K562 (cell line): ENCODE data around the gene PLCB4. TPM values are rescaled to one million over a fixed set of nuclear protein-coding genes. Genes with fewer than 3 reads are reported as not detected.

Source experiments
- ATAC-seq: fragments of 200-7000 bp; cut with Tn5 transposase; 3 replicates; pipeline ENCODE4 v1.9.1; 2020; ENCODE audit warnings: moderate library complexity
- BruUV-seq: library from RNA; stranded (reverse); fragments of 400-500 nt; replicated peaks from 2 replicates; lab custom pipeline; 2021; lab: Mats Ljungman, UMichigan
- CTCF ChIA-PET: fragments of 300-600 bp; formaldehyde crosslinking; extraction: SDS; loops from one replicate; lab custom pipeline; 2021; ENCODE audit warnings: low intra/inter-chr PET ratio; lab: Yijun Ruan, JAX
- POLR2A ChIA-PET: fragments of 300-600, 350-650 bp; sonication (Branson Sonifier 250); formaldehyde crosslinking; extraction: SDS; loops from one replicate; lab custom pipeline; 2021; ENCODE audit warnings: antibody characterized with exemption, inconsistent platforms; lab: Yijun Ruan, JAX
- DNase-seq, 4 experiments: peaks; one replicate each; pipeline versions ENCODE4 v3.0.0 to v3.0.0-alpha.2; 2011 to 2018; ENCODE audit warnings: low spot score in 3 of 4, mixed read lengths in 3 of 4; ENCODE audit errors: extremely low read depth in 1 of 4
- FAIRE-seq: peaks from 2 replicates; lab custom pipeline; 2011; peaks lifted over from hg19 to GRCh38; lab: Jason Lieb, UNC
- H2AFZ ChIP-seq: 2 replicates; pipeline ENCODE4 v1.6.0; 2011; ENCODE audit warnings: low read depth, low read length, control low read depth, inconsistent platforms
- H3K27ac ChIP-seq: fragments of 200-600 bp; 3 replicates; pipeline ENCODE4 v1.8.0; 2011; ENCODE audit warnings: low read depth, mild to moderate bottlenecking, control low read depth, inconsistent platforms, low read length, moderate library complexity, mixed read lengths; ENCODE audit errors: extremely low read depth
- H3K27me3 ChIP-seq, 2 experiments: fragments of 300-600 bp in 1 of 2; 2 replicates in 1 of 2; 3 replicates in 1 of 2; pipeline versions ENCODE4 v1.6.0 to v1.8.0; 2011; ENCODE audit warnings: inconsistent platforms in 2 of 2, low read length in 2 of 2, mild to moderate bottlenecking in 1 of 2, mixed read lengths in 1 of 2, moderate library complexity in 1 of 2; ENCODE audit not compliant: control insufficient read depth in 2 of 2, insufficient read depth in 2 of 2
- H3K36me3 ChIP-seq: fragments of 300-600 bp; 3 replicates; pipeline ENCODE4 v1.8.0; 2011; ENCODE audit warnings: mild to moderate bottlenecking, low read length, inconsistent platforms; ENCODE audit not compliant: control insufficient read depth, insufficient read depth
- H3K4me1 ChIP-seq, 2 experiments: fragments of 200-600 bp in 1 of 2; replicated peaks in 1 of 2; 2 replicates in 1 of 2; 3 replicates in 1 of 2; pipeline versions ENCODE4 v1.5.1 to v1.8.0; 2011; ENCODE audit warnings: inconsistent platforms in 2 of 2, low read length in 2 of 2, mild to moderate bottlenecking in 1 of 2, mixed read lengths in 1 of 2, moderate library complexity in 1 of 2; ENCODE audit not compliant: control insufficient read depth in 2 of 2, insufficient read depth in 2 of 2
- H3K4me2 ChIP-seq: 2 replicates; pipeline ENCODE4 v1.6.1; 2011; ENCODE audit warnings: low read length, control low read depth, inconsistent platforms, mixed read lengths; ENCODE audit not compliant: insufficient read depth
- H3K4me3 ChIP-seq: fragments of 200-600 bp; sonication (generic), shearing (Covaris generic); 2 replicates; pipeline ENCODE4 v1.5.1; 2016; ENCODE audit warnings: control low read depth, inconsistent platforms
- H3K79me2 ChIP-seq: fragments of 200-600 bp; 3 replicates; pipeline ENCODE4 v1.8.0; 2011; ENCODE audit warnings: low read length, inconsistent platforms; ENCODE audit not compliant: control insufficient read depth, insufficient read depth
- H3K9ac ChIP-seq, 2 experiments: 2 replicates each; pipeline versions ENCODE4 v1.6.0 to v1.6.1; 2011; ENCODE audit warnings: low read depth in 2 of 2, low read length in 2 of 2, control low read depth in 1 of 2, inconsistent platforms in 1 of 2, mild to moderate bottlenecking in 1 of 2, mixed read lengths in 1 of 2; ENCODE audit not compliant: insufficient read depth in 1 of 2
- H3K9me1 ChIP-seq: one replicate; pipeline ENCODE4 v1.6.0; 2011; ENCODE audit warnings: inconsistent platforms, mild to moderate bottlenecking, low read length, moderate library complexity; ENCODE audit not compliant: control insufficient read depth, insufficient read depth
- H3K9me3 ChIP-seq: replicated peaks from 2 replicates; pipeline ENCODE4 v1.5.1; 2011; ENCODE audit warnings: low read depth, low read length, inconsistent platforms; ENCODE audit not compliant: control insufficient read depth, insufficient read depth
- H4K20me1 ChIP-seq: replicated peaks from 2 replicates; pipeline ENCODE4 v1.6.1; 2011; ENCODE audit warnings: low read length, inconsistent platforms, mixed read lengths; ENCODE audit not compliant: control insufficient read depth, insufficient read depth
- CBX2 ChIP-seq: fragments of 200-600 bp; sonication (generic); IDR thresholded peaks from one replicate; pipeline ENCODE4 v1.6.1; 2012; ENCODE audit warnings: mild to moderate bottlenecking, low read length, inconsistent platforms; ENCODE audit not compliant: insufficient read depth, poor library complexity, severe bottlenecking
- CHAMP1 ChIP-seq: fragments of 450-650 bp; IDR thresholded peaks from 2 replicates; pipeline ENCODE4 v1.6.1; 2016; ENCODE audit warnings: mild to moderate bottlenecking
- SP2 ChIP-seq: IDR thresholded peaks from 2 replicates; pipeline ENCODE4 v1.6.1; 2011; ENCODE audit warnings: mild to moderate bottlenecking, low read depth, low read length, moderate library complexity; ENCODE audit not compliant: poor library complexity, severe bottlenecking; ENCODE audit errors: extremely low read depth
- THRB ChIP-seq: fragments of 450-650 bp; formaldehyde crosslinking; conservative IDR thresholded peaks from 2 replicates; pipeline ENCODE4 v1.4.0; 2022; ENCODE audit warnings: mild to moderate bottlenecking, missing genetic modification characterization
- ZBTB9 ChIP-seq: fragments of 450-650 bp; formaldehyde crosslinking; IDR thresholded peaks from 2 replicates; pipeline ENCODE4 v1.4.0; 2020; ENCODE audit warnings: mild to moderate bottlenecking, moderate library complexity
- ZFX ChIP-seq: sonication (generic); formaldehyde crosslinking; IDR thresholded peaks from 2 replicates; pipeline ENCODE4 v1.8.0; 2022; ENCODE audit warnings: mild to moderate bottlenecking, missing genetic modification reagents, moderate library complexity
- ZNF217 ChIP-seq: sonication (generic); formaldehyde crosslinking; IDR thresholded peaks from 2 replicates; pipeline ENCODE4 v1.8.0; 2022; ENCODE audit warnings: mild to moderate bottlenecking, missing genetic modification reagents
- ZNF561 ChIP-seq: fragments of 450-650 bp; formaldehyde crosslinking; conservative IDR thresholded peaks from 2 replicates; pipeline ENCODE4 v1.4.0; 2020; ENCODE audit warnings: mild to moderate bottlenecking, moderate library complexity
- in situ Hi-C: fragments of 300-500 bp; cut with MboI; formaldehyde crosslinking; loops from 4 replicates; pipeline ENCODE4 v1.15.0; 2018; ENCODE audit warnings: inconsistent platforms, mixed read lengths
- intact Hi-C: fragments of 100-400 bp; cut with micrococcal nuclease; formaldehyde crosslinking; loops from 2 replicates; pipeline ENCODE4 v1.14.2; 2022
- polyA plus RNA-seq, 8 experiments: library from polyadenylated mRNA; depleted of rRNA in 4 of 8; stranded (reverse) in 5 of 8; unstranded in 3 of 8; fragments of >200 nt; fragmentation: Nextera tagmentation in 2 of 8; fragmentation: Illumina TruSeq in 1 of 8; extraction: Ambion mirVana in 2 of 8; extraction: Trizol in 1 of 8; gene quantifications; 2 replicates each; pipeline versions ENCODE4 v1.2.1 to v1.2.3, GENCODE V29; 2011 to 2014; ENCODE audit warnings: inconsistent platforms in 1 of 8, missing spikeins in 1 of 8
- total RNA-seq, 7 experiments: library from RNA; depleted of rRNA in 6 of 7; stranded (reverse); fragments of >200 nt in 6 of 7; fragmentation: Illumina TruSeq in 2 of 7; extraction: Trizol in 2 of 7; gene quantifications; 2 replicates each; pipeline versions ENCODE4 v1.2.1 to v1.2.3, GENCODE V29; 2011 to 2021; ENCODE audit warnings: low replicate concordance in 1 of 7

Gene PLCB4
- total and polyA plus RNA-seq, 9 of the 15 experiments (the other 6 are each of a cell fraction or from before 2014, with no cell fraction given), result 0.20 to 2.9 (median 0.52) TPM

GRCh38 chr20:9293145-9293544 lies 224.3 kb downstream of the PLCB4 start (continued):
- no peak for TF ChIP-seq ZNF561 (CRISPR knock-in tag)

- no peak for FAIRE-seq
- no peaks in the 10 kb centered on the region for H4K20me1 ChIP-seq
- no peak for DNase-seq
- H3K9me1 ChIP-seq, result no peaks in the 10 kb centered on the region
- in situ Hi-C loops (no loop called here), intact Hi-C loops (no loop called here)
- H2AFZ ChIP-seq, result no peak overlapping the region
- no peak overlapping the region for H3K27ac ChIP-seq
- H3K27me3 ChIP-seq, result no peaks in the 10 kb centered on the region
- no peaks in the 10 kb centered on the region for H3K79me2 ChIP-seq
- ChIA-PET CTCF (no interaction called here), POLR2A (interaction anchor here (0.6 kb wide), 1 partner anchor 393 kb away, joined by 3 read pairs; no protein-coding TSS in a partner anchor)
- H3K4me2 ChIP-seq, result no peak overlapping the region
- no peak overlapping the region for H3K4me3 ChIP-seq
- H3K9me3 ChIP-seq, result no peaks in the 10 kb centered on the region
- TF ChIP-seq SP2 (no peak), CBX2 (no peak), CHAMP1 (no peak), ZFX (CRISPR knock-in tag) (no peak), ZBTB9 (CRISPR knock-in tag) (no peak), ZNF217 (CRISPR knock-in tag) (no peak), THRB (CRISPR knock-in tag) (no peak)
- TF ChIP-seq, all 486 proteins: peak for 0
- no peak for ATAC-seq
- no peak overlapping the region for H3K9ac ChIP-seq
- no TSS peak for BruUV-seq
- no peaks in the 10 kb centered on the region for H3K4me1 ChIP-seq
- H3K36me3 ChIP-seq, result no peaks in the 10 kb centered on the region
These were observed 225.2 kb downstream of the PLCB4 start for GRCh38 chr20:9294041-9294440.
